HEK293 (cell line): ENCODE data around the gene TCF3.
A peak's percentile ranks its signal among the peaks of the same experiment; 100 is the strongest.

Experiments
- KLF16 ChIP-seq: fragments of 450-650 bp; formaldehyde crosslinking; IDR thresholded peaks from 2 replicates; pipeline ENCODE4 v1.5.1; 2017; ENCODE audit warnings: missing biosample characterization, missing genetic modification characterization
- MEIS1 ChIP-seq: sonication (generic); formaldehyde crosslinking; IDR thresholded peaks from 2 replicates; pipeline ENCODE4 v1.8.1; 2022; ENCODE audit warnings: missing genetic modification reagents, mild to moderate bottlenecking, borderline replicate concordance
- MZF1 ChIP-seq: fragments of 450-650 bp; formaldehyde crosslinking; IDR thresholded peaks from 2 replicates; pipeline ENCODE4 v1.5.1; 2017; ENCODE audit warnings: missing biosample characterization, missing genetic modification characterization, borderline replicate concordance
- OVOL3 ChIP-seq: fragments of 450-650 bp; formaldehyde crosslinking; IDR thresholded peaks from 2 replicates; pipeline ENCODE4 v1.5.1; 2016; ENCODE audit warnings: missing biosample characterization, missing genetic modification characterization
- ZFP3 ChIP-seq: fragments of 450-650 bp; formaldehyde crosslinking; IDR thresholded peaks from 2 replicates; pipeline ENCODE4 v1.5.1; 2016; ENCODE audit warnings: low read depth, missing biosample characterization, missing genetic modification characterization
- ZFP41 ChIP-seq: fragments of 450-650 bp; formaldehyde crosslinking; IDR thresholded peaks from 2 replicates; pipeline ENCODE4 v1.5.1; 2016; ENCODE audit warnings: missing biosample characterization, missing genetic modification characterization, borderline replicate concordance
- ZNF133 ChIP-seq: fragments of 450-650 bp; formaldehyde crosslinking; IDR thresholded peaks from 2 replicates; pipeline ENCODE4 v1.5.1; 2016; ENCODE audit warnings: missing biosample characterization, missing genetic modification characterization
- ZNF157 ChIP-seq: fragments of 450-650 bp; formaldehyde crosslinking; IDR thresholded peaks from 2 replicates; pipeline ENCODE4 v1.5.1; 2016; ENCODE audit warnings: missing biosample characterization, missing genetic modification characterization
- ZNF16 ChIP-seq: fragments of 450-650 bp; formaldehyde crosslinking; IDR thresholded peaks from 2 replicates; pipeline ENCODE4 v1.5.1; 2016; ENCODE audit warnings: low read depth, missing biosample characterization, missing genetic modification characterization
- ZNF175 ChIP-seq: fragments of 450-650 bp; formaldehyde crosslinking; IDR thresholded peaks from 2 replicates; pipeline ENCODE4 v1.5.1; 2016; ENCODE audit warnings: missing biosample characterization, missing genetic modification characterization
- ZNF335 ChIP-seq: fragments of 450-650 bp; formaldehyde crosslinking; conservative IDR thresholded peaks from 2 replicates; pipeline ENCODE4 v1.5.1; 2016; ENCODE audit warnings: missing biosample characterization, missing genetic modification characterization
- ZNF366 ChIP-seq: fragments of 450-650 bp; formaldehyde crosslinking; conservative IDR thresholded peaks from 2 replicates; pipeline ENCODE4 v1.5.1; 2016; ENCODE audit warnings: missing biosample characterization, missing genetic modification characterization
- ZNF404 ChIP-seq: fragments of 450-650 bp; formaldehyde crosslinking; IDR thresholded peaks from 2 replicates; pipeline ENCODE4 v1.5.1; 2017; ENCODE audit warnings: missing biosample characterization, missing genetic modification characterization
- ZNF514 ChIP-seq: fragments of 450-650 bp; formaldehyde crosslinking; IDR thresholded peaks from 2 replicates; pipeline ENCODE4 v1.5.1; 2016; ENCODE audit warnings: missing biosample characterization, missing genetic modification characterization
- ZNF558 ChIP-seq: fragments of 450-650 bp; formaldehyde crosslinking; IDR thresholded peaks from 2 replicates; pipeline ENCODE4 v1.5.1; 2016; ENCODE audit warnings: missing biosample characterization, missing genetic modification characterization
- ZNF623 ChIP-seq: fragments of 450-650 bp; formaldehyde crosslinking; IDR thresholded peaks from 2 replicates; pipeline ENCODE4 v1.5.1; 2016; ENCODE audit warnings: missing biosample characterization, missing genetic modification characterization
- ZNF629 ChIP-seq: fragments of 450-650 bp; formaldehyde crosslinking; IDR thresholded peaks from 2 replicates; pipeline ENCODE4 v1.5.1; 2017; ENCODE audit warnings: missing biosample characterization, missing genetic modification characterization
- ZNF747 ChIP-seq: fragments of 450-650 bp; formaldehyde crosslinking; IDR thresholded peaks from 2 replicates; pipeline ENCODE4 v1.5.1; 2016; ENCODE audit warnings: missing biosample characterization, missing genetic modification characterization
- ZNF777 ChIP-seq: fragments of 450-650 bp; formaldehyde crosslinking; IDR thresholded peaks from 2 replicates; pipeline ENCODE4 v1.5.1; 2017; ENCODE audit warnings: missing biosample characterization, missing genetic modification characterization, borderline replicate concordance
- ZSCAN23 ChIP-seq: fragments of 450-650 bp; formaldehyde crosslinking; IDR thresholded peaks from 2 replicates; pipeline ENCODE4 v1.5.1; 2016; ENCODE audit warnings: missing biosample characterization, missing genetic modification characterization
- TF ChIP-seq, protein P1 (sequence below): fragments of 450-650 bp; formaldehyde crosslinking; IDR thresholded peaks from 2 replicates; pipeline ENCODE4 v1.5.1; 2016; ENCODE audit warnings: missing biosample characterization, missing genetic modification characterization, low read depth
- TF ChIP-seq, protein P2 (sequence below): fragments of 450-650 bp; formaldehyde crosslinking; conservative IDR thresholded peaks from 2 replicates; pipeline ENCODE4 v1.5.1; 2016; ENCODE audit warnings: low read depth, missing biosample characterization, missing genetic modification characterization
- TF ChIP-seq, protein P3 (sequence below): fragments of 450-650 bp; formaldehyde crosslinking; IDR thresholded peaks from 2 replicates; pipeline ENCODE4 v1.5.1; 2016; ENCODE audit warnings: missing biosample characterization, missing genetic modification characterization
- TF ChIP-seq, protein P4 (sequence below): fragments of 450-650 bp; formaldehyde crosslinking; IDR thresholded peaks from 2 replicates; pipeline ENCODE4 v1.5.1; 2016; ENCODE audit warnings: missing biosample characterization, missing genetic modification characterization
- TF ChIP-seq, protein P5 (sequence below): fragments of 450-650 bp; formaldehyde crosslinking; IDR thresholded peaks from 2 replicates; pipeline ENCODE4 v1.5.1; 2016; ENCODE audit warnings: missing biosample characterization, missing genetic modification characterization
- TF ChIP-seq, protein P6 (sequence below): fragments of 450-650 bp; formaldehyde crosslinking; IDR thresholded peaks from 2 replicates; pipeline ENCODE4 v1.5.1; 2016; ENCODE audit warnings: missing biosample characterization, missing genetic modification characterization
- TF ChIP-seq, protein P7 (sequence below): fragments of 450-650 bp; formaldehyde crosslinking; IDR thresholded peaks from 2 replicates; pipeline ENCODE4 v1.5.1; 2016; ENCODE audit warnings: missing biosample characterization, missing genetic modification characterization

TCF3 gene

DNA sequence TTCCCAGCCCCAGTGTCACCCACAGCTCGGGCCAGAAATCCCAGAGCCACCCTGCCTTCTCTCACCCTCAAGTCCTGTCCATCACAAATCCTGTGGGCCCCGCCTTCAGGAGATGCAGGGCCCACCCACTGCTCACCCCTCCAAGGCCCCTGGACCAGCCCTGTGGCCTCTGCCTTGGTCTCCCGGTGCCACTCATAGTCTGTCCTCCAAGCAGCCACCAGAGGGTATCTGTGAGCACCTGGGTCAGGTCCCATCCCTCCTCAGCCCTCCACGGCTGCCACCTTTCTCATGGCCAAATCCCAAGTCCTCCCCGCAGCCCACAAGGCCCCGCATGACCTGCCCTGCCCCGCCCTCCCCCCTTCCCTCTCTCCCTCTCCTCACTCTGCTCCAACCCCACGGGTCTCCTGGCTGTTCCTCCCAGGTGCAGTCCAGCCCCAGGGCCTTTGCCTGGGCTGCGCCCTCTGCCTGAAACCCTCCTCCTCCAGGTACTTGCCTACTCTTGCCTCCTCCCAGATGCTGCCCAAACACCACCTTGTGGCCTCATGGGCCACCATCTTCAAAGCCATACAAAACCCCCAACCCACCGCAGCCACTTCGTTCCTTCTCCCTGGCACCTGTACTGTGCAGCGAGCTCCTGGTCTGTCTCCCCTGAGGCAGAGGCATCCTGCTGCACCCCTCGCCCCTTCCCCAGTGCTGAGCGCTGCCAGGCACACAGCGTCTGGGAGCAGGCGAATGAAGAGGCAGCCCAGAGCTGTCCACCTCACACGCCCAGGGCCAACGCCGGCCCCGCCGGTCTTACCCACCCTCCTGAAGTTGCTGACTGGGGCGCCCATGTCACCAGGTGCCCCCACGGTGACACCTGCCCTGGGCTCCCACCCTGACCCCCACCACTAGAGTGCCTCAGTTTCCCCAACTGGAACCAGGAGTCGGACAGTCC, 34.0 kb downstream of the TCF3 start (continued):
- TF ChIP-seq ZNF366 (tag by site-specific recombination) (no peak), ZNF514 (tag by site-specific recombination) (no peak), MZF1 (no peak), ZSCAN23 (tag by site-specific recombination) (no peak), ZNF175 (tag by site-specific recombination) (no peak), ZNF629 (tag by site-specific recombination) (no peak), MEIS1 (no peak), KLF16 (tag by site-specific recombination) (no peak), ZFP41 (tag by site-specific recombination) (no peak), ZNF558 (tag by site-specific recombination) (no peak), ZNF777 (tag by site-specific recombination) (no peak), ZNF623 (tag by site-specific recombination) (peak; percentile 93), ZFP3 (tag by site-specific recombination) (no peak), ZNF16 (tag by site-specific recombination) (0 out of 2 replicates have a peak, but pooled peaks have one; percentile 19), ZNF157 (tag by site-specific recombination) (no peak), ZNF335 (tag by site-specific recombination) (peak; percentile 64; the same call in 1 of the 2 replicates), ZNF133 (tag by site-specific recombination) (no peak), ZNF747 (tag by site-specific recombination) (no peak), ZNF404 (no peak), OVOL3 (tag by site-specific recombination) (no peak)
- TF ChIP-seq, protein P1, sequence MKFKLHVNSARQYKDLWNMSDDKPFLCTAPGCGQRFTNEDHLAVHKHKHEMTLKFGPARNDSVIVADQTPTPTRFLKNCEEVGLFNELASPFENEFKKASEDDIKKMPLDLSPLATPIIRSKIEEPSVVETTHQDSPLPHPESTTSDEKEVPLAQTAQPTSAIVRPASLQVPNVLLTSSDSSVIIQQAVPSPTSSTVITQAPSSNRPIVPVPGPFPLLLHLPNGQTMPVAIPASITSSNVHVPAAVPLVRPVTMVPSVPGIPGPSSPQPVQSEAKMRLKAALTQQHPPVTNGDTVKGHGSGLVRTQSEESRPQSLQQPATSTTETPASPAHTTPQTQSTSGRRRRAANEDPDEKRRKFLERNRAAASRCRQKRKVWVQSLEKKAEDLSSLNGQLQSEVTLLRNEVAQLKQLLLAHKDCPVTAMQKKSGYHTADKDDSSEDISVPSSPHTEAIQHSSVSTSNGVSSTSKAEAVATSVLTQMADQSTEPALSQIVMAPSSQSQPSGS (tag by site-specific recombination), result no peak
- TF ChIP-seq, protein P2, sequence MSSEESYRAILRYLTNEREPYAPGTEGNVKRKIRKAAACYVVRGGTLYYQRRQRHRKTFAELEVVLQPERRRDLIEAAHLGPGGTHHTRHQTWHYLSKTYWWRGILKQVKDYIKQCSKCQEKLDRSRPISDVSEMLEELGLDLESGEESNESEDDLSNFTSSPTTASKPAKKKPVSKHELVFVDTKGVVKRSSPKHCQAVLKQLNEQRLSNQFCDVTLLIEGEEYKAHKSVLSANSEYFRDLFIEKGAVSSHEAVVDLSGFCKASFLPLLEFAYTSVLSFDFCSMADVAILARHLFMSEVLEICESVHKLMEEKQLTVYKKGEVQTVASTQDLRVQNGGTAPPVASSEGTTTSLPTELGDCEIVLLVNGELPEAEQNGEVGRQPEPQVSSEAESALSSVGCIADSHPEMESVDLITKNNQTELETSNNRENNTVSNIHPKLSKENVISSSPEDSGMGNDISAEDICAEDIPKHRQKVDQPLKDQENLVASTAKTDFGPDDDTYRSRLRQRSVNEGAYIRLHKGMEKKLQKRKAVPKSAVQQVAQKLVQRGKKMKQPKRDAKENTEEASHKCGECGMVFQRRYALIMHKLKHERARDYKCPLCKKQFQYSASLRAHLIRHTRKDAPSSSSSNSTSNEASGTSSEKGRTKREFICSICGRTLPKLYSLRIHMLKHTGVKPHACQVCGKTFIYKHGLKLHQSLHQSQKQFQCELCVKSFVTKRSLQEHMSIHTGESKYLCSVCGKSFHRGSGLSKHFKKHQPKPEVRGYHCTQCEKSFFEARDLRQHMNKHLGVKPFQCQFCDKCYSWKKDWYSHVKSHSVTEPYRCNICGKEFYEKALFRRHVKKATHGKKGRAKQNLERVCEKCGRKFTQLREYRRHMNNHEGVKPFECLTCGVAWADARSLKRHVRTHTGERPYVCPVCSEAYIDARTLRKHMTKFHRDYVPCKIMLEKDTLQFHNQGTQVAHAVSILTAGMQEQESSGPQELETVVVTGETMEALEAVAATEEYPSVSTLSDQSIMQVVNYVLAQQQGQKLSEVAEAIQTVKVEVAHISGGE, result no peak
- TF ChIP-seq, protein P3, sequence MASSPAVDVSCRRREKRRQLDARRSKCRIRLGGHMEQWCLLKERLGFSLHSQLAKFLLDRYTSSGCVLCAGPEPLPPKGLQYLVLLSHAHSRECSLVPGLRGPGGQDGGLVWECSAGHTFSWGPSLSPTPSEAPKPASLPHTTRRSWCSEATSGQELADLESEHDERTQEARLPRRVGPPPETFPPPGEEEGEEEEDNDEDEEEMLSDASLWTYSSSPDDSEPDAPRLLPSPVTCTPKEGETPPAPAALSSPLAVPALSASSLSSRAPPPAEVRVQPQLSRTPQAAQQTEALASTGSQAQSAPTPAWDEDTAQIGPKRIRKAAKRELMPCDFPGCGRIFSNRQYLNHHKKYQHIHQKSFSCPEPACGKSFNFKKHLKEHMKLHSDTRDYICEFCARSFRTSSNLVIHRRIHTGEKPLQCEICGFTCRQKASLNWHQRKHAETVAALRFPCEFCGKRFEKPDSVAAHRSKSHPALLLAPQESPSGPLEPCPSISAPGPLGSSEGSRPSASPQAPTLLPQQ (tag by site-specific recombination), result peak; percentile 88
- TF ChIP-seq, protein P4, sequence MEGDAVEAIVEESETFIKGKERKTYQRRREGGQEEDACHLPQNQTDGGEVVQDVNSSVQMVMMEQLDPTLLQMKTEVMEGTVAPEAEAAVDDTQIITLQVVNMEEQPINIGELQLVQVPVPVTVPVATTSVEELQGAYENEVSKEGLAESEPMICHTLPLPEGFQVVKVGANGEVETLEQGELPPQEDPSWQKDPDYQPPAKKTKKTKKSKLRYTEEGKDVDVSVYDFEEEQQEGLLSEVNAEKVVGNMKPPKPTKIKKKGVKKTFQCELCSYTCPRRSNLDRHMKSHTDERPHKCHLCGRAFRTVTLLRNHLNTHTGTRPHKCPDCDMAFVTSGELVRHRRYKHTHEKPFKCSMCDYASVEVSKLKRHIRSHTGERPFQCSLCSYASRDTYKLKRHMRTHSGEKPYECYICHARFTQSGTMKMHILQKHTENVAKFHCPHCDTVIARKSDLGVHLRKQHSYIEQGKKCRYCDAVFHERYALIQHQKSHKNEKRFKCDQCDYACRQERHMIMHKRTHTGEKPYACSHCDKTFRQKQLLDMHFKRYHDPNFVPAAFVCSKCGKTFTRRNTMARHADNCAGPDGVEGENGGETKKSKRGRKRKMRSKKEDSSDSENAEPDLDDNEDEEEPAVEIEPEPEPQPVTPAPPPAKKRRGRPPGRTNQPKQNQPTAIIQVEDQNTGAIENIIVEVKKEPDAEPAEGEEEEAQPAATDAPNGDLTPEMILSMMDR (tag by site-specific recombination), result peak; percentile 48
- TF ChIP-seq, protein P5, sequence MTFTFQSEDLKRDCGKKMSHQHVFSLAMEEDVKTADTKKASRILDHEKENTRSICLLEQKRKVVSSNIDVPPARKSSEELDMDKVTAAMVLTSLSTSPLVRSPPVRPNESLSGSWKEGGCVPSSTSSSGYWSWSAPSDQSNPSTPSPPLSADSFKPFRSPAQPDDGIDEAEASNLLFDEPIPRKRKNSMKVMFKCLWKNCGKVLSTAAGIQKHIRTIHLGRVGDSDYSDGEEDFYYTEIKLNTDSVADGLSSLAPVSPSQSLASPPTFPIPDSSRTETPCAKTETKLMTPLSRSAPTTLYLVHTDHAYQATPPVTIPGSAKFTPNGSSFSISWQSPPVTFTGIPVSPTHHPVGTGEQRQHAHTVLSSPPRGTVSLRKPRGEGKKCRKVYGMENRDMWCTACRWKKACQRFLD (tag by site-specific recombination), result no peak
- TF ChIP-seq, protein P6, sequence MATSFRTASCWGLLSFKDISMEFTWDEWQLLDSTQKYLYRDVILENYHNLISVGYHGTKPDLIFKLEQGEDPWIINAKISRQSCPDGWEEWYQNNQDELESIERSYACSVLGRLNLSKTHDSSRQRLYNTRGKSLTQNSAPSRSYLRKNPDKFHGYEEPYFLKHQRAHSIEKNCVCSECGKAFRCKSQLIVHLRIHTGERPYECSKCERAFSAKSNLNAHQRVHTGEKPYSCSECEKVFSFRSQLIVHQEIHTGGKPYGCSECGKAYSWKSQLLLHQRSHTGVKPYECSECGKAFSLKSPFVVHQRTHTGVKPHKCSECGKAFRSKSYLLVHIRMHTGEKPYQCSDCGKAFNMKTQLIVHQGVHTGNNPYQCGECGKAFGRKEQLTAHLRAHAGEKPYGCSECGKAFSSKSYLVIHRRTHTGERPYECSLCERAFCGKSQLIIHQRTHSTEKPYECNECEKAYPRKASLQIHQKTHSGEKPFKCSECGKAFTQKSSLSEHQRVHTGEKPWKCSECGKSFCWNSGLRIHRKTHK (tag by site-specific recombination), result no peak
- TF ChIP-seq, protein P7, sequence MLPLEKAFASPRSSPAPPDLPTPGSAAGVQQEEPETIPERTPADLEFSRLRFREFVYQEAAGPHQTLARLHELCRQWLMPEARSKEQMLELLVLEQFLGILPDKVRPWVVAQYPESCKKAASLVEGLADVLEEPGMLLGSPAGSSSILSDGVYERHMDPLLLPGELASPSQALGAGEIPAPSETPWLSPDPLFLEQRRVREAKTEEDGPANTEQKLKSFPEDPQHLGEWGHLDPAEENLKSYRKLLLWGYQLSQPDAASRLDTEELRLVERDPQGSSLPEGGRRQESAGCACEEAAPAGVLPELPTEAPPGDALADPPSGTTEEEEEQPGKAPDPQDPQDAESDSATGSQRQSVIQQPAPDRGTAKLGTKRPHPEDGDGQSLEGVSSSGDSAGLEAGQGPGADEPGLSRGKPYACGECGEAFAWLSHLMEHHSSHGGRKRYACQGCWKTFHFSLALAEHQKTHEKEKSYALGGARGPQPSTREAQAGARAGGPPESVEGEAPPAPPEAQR (tag by site-specific recombination), result no peak
